NCI-H128 (cell line): Measurements from ENCODE around the gene PALD1.

ENCODE experiments used
- DNase-seq: peaks from one replicate; lab custom pipeline; 2025; ENCODE audit not compliant: unreplicated experiment; lab: John Stamatoyannopoulos, UW

PALD1 gene

GRCh38 chr10:70457759-70458305 is 20.7 kb upstream of the PALD1 start:
- no peak for DNase-seq

DNA sequence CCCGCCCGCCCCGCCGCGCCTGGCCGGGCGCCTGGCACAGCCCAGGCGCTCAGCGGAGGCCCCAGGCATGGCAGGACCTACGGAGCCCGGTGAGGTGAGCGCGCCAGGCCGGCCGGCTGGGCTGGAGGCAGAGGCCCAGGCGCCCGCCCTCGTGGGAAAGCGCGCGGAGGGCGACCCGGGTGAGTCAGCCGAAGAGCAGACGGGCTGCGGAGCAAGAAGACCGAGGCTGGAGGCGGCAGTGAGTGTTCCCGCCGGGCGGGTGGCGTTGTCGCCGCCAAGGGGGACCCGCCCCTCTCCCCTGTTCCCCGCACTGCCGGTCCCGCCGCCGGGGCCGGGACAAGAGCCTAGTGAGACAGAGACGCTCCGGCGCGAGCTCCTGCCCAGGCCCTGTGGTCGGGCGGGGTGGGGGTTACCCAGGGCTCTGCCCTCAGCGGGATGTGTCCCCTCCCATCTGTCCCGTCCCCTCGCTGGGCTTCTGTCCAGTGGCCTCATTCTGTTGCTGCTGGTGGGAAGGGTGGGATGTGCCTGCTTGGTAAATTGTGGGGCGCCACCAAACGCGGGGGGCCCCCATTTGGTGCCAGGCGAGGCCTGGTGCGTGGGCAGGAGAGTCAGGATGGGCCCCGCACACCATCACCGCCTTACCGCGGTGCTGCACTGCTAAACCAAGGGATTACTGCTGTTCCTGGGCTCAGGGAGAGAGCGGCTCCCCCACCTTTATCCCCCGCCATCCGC is 20.1 kb upstream of the PALD1 start:
- no peak for DNase-seq

DNA sequence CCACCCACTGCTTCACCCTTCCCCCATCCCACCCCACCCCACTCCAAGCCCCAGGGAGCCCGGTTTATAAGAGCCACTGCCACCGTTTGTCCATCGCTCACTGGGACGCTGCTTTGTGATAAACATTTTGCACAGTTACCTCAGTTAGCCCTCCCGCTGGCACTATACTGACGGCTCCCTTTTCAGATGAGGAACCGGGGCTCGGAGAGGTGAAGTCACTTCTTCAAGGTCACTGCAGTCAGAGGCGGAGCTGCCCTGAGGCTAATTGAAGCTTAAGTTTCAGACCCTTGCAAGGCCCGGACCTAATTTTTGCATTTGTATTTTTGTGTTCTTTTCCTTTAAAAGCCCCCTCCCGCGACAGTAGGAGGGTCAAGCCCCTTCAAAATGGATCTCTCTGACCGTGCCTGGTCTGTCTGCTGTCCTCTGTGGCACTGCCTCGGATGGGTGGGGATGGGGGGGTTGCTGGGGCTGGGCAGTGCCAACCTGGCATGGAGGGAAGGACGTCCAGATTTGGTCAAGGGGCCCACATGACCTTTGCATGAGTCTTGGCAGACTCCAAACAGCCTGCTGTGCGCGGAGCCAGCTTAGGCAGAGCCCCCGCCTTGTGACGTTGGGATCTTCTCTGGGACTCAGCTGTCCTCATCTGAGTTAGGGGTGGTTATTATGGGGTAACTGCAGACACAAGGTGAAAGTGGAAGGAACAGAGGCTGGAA is 19.4 kb upstream of the PALD1 start:
- no peak for DNase-seq

GRCh38 chr10:70459774-70460490 is 18.6 kb upstream of the PALD1 start:
- no peak for DNase-seq

GRCh38 chr10:70461397-70462348 is 16.9 kb upstream of the PALD1 start:
- no peak for DNase-seq

DNA sequence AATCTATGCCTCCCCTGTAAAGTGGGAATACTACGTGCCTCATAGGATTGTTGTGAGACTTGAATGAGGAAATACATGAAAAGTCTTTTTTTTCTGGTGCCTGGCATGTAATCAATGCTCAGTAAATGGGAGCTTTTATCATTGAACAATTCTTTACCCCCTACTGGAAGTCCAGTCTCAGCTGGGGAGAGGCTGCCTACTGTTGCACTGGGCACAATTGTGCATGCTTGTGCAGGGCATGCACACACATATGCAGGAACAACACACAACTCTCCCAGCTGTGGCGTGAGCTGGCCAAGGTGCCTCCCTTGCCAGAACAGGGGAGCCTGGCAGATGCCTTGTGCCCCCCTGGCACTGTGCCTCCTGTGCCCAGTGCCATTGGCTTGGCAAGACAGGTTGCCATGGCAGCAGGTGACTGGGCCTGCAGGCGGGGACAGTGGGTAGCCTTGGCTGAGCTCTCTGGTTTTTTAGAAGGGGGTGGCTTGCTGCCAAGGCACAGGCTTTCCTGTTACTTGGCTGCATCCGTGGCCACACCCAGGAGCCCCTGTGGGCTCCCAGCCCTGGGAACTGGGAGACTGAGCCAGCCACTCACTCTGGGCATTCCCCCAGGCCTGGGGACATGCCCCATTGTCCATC is 16.1 kb upstream of the PALD1 start:
- peak; percentile 9 for DNase-seq

GRCh38 chr10:70465278-70465677 is 13.3 kb upstream of the PALD1 start:
- DNase-seq: no peak

DNA sequence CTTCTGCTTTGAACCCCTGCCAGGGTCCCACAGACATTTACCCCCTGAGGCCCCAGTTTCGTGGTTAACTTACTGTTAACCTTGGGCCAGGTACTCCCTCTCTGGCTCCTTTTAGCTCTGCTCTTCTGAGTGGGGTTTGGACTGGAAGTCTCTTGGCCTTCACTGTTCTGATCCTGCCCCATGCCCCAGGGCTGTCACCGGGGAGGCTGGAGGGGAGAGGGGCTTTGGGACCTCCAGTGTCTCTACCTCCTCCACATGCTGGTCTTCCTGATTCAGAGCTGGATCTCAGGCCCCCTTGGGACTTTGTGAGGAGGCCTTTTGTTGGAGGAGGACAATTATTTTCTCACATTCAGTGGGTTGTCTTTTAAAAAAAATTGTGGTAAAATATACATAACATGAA is 12.7 kb upstream of the PALD1 start:
- DNase-seq: no peak

GRCh38 chr10:70466951-70467350 is 11.6 kb upstream of the PALD1 start:
- no peak for DNase-seq

DNA sequence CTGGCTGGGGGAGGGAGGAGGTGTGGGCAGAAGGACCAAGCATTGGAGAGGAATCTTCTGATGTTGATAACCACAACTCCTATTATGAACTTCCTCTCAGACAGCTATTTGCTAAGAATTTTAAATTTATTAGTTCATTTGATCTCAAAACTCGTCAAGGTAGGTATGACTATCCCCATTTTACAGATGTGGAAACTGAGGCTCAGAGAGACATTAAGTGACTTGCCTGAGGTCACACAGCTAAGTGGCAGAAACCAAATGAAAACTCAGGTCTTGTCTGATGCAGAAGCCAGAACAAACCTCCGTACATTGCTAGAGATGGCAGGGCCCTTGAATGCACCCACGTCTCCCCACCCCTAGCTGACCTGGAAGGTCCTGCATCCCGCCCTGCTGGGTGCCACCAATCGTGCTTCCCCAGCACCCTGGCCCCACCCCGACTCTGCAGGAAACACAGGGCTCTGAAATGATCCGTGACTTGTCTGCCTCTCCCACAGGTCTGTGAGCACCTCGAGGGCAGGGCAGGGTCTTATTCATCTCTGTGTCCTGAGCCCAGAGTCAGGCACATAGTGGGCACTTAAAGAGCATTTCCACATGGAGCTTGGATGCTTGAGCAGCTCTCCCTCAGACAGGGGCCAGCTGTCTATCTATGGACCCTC is 5.6 kb upstream of the PALD1 start:
- DNase-seq: no peak

DNA sequence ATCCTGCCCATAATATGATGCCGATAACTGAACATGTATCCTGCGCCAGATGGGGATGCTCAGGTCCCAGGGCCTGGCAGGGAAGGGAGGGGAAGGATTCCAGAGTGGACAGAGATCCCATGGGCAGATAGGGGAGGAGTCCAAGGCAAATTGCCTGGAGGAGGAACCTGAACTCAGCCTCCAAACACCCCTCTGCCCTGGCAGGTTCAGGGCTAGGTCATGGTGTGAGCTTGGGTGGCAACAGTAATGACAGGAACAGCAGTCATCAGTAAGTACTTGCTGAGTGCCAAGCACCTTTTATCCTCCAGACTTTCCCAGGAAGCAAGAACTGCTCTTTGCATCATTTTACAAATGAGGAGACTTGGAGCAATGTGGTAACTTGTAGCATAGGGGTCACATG is 3.8 kb upstream of the PALD1 start:
- no peak for DNase-seq

DNA sequence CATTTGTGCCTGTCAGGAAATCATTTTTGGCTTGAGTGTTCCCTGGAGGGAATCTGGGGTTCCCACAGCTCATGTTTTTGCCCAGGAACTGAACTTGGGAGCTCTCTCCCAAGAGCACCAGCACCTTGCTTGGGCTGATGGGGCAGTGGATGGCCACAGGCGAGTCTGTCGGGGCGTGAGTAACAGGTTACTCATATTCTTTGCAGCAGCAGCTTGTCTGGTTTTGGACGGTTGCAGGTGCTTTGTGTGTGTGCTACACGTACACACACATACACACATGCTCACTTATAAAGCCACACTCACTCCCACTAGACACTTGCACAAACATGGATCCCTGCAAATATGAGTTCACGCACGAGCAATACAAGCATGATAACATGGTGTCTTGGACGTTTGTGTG is 2.9 kb upstream of the PALD1 start:
- DNase-seq: no peak

- DNase-seq: no peak
These were observed 2.1 kb upstream of the PALD1 start for GRCh38 chr10:70476249-70477035.

DNA sequence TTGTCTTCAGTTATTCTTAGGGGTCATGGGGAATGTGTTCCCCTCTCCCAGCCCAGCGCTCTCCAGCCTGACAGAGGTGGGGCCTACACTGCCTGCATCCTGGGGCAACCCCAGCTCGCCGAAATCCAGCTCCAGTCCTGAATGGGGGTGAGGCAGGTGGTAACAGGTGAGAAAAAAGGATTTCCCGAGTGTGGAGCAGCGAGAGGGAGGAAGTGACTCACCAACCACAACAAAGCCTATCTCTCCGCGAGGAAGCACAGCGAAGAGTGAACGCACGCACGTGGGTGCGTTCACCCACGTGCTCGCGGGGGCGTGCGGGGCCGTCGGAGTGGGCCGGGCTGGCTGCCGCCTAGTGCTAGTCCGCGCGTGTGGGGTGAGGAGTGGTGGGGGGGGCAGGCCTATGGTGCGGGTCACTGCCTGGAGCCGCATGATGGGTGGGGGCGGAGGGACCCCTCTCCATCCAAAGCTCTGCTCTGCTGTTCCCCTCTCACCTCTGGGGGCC is 855 bp upstream of the PALD1 start:
- no peak for DNase-seq

GRCh38 chr10:70479165-70479581 is 606 bp downstream of the PALD1 start:
- no peak for DNase-seq

- DNase-seq: no peak
These were observed 1.2 kb downstream of the PALD1 start for GRCh38 chr10:70479626-70480238.

GRCh38 chr10:70480239-70480861 is 1.8 kb downstream of the PALD1 start:
- no peak for DNase-seq

GRCh38 chr10:70481105-70481504 is 2.5 kb downstream of the PALD1 start:
- DNase-seq: no peak
